Inferior parietal cortex (tissue), 1 donor: ENCODE results near the gene BRICD5.
"Not testable (repeated sequence)": the region's sequence is repeated elsewhere in the genome, so short reads cannot be mapped to it uniquely, and the experiment has no call there.

Experiments
- DNase-seq: peaks from one replicate; pipeline ENCODE4 v3.0.0-alpha.2; 2016; ENCODE audit errors: extremely low spot score

Gene BRICD5

GRCh38 chr16:2223221-2223941, 12.7 kb upstream of the BRICD5 start, which contains the start of gene E4F1:
TSS of gene E4F1 (plus strand) at chr16:2223591. CDS start at chr16:2223614, 23 bp downstream.
- peak; percentile 97 for DNase-seq

- no peak for DNase-seq
These were observed 5.7 kb upstream of the BRICD5 start for GRCh38 chr16:2216330-2216729.

GRCh38 chr16:2214719-2214968, 4.0 kb upstream of the BRICD5 start, which contains the start of gene PGP:
TSS of gene PGP (minus strand) at chr16:2214840. CDS start at chr16:2214777, 63 bp downstream.
- DNase-seq: no peak

GRCh38 chr16:2213817-2214718, 3.4 kb upstream of the BRICD5 start:
- DNase-seq: no peak

GRCh38 chr16:2212362-2213324, 2.0 kb upstream of the BRICD5 start:
- no peak for DNase-seq

GRCh38 chr16:2211923-2212347, 1.3 kb upstream of the BRICD5 start:
- DNase-seq: no peak

- no peak for DNase-seq
These were observed 692 bp downstream of the BRICD5 start for GRCh38 chr16:2210009-2210332.

GRCh38 chr16:2209258-2210008, 1.2 kb downstream of the BRICD5 start:
- no peak for DNase-seq

GRCh38 chr16:2208772-2209171, 1.9 kb downstream of the BRICD5 start:
- DNase-seq: no peak

GRCh38 chr16:2208308-2208707, 2.4 kb downstream of the BRICD5 start:
- DNase-seq: no peak

GRCh38 chr16:2207872-2208271, 2.8 kb downstream of the BRICD5 start:
- no peak for DNase-seq

GRCh38 chr16:2206780-2207433, 3.8 kb downstream of the BRICD5 start:
- DNase-seq: no peak

GRCh38 chr16:2206420-2206779, 4.3 kb downstream of the BRICD5 start:
- no peak for DNase-seq

- DNase-seq: no peak
These were observed 4.7 kb downstream of the BRICD5 start for GRCh38 chr16:2205967-2206313.

- DNase-seq: peak; percentile 89
These were observed 5.3 kb downstream of the BRICD5 start, which contains the start of gene MLST8 for GRCh38 chr16:2205104-2205966. TSS of gene MLST8 (plus strand) at chr16:2205454. CDS start at chr16:2206086, 632 bp downstream.

GRCh38 chr16:2204416-2205103, 6.1 kb downstream of the BRICD5 start:
- DNase-seq: no peak

GRCh38 chr16:2203119-2203688, 7.5 kb downstream of the BRICD5 start:
- not testable (repeated sequence) for DNase-seq

GRCh38 chr16:2200313-2200712, 10.3 kb downstream of the BRICD5 start:
- no peak for DNase-seq

GRCh38 chr16:2199621-2200139, 11.0 kb downstream of the BRICD5 start:
- DNase-seq: no peak
